ENCODE data around the gene TDG.
"Not testable (repeated sequence)": the region's sequence is repeated elsewhere in the genome, so short reads cannot be mapped to it uniquely, and the experiment has no call there.

Gene TDG

DNA sequence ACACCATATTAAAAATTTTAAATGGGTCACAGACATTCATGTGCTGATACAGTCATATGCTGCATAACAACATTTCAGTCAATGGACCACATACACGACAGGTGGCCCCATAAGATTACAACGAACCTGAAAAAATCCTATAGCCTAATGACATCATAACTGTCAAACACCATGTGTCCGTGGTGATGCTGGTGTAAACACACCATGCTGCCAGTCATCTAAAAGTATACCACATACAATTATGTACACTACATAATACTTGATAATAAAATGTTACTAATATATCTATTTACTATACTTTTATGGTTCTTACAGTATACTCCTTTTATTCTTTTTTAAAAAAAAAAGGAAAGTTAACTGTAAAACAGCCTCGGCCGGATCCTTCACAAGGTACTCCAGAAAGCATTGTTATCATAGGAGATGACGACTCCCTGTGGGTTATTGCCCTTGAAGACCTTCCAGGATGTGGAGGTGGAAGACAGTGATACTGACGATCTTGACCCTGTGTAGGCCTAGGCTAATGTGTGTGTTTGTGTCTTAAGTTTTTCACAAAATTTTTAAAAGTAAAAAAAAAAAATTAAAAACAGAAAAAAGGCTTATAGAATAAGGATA, 5.0 kb upstream of the TDG start:
- no peak for DNase-seq (ENCODE audit: low read depth)

DNA sequence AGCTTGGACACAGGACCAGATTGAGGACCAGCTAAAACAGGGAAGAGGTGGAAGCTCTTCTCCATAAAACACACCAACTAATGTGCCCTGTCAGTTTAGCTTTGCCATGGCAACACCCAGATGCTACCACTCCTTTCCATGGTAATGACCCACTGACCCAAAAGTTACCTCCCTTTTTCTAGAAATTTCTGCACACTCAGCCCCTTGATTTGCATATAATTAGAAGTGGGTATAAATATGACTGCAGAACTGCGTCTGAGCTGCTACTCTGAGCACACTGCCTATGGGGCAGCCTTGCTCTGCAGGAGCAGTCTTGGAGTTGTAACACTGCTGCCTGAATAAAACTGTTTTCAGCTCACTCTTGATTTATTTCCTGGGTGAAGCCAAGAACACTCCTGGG, 3.2 kb upstream of the TDG start:
- no peak for DNase-seq (ENCODE audit: low read depth)

DNA sequence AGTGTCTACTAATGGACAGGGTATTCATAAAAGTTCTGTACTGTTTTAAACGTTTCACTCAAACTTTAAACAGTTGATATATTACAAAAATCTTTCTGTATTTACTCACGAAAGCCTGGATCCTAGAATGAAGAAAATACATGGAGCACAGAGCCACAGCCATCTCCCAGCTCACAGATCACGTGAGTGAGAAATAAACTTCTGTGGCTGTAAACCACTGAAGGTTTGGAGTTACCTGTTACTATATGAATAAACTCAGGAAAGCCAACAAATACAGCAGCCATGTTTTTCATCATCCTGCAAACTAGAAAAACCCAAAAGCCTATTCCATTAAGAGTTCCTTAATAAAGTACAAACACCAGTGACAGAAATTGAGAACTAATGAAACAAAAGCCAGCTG, 867 bp upstream of the TDG start:
- no peak for DNase-seq (ENCODE audit: low read depth)

DNA sequence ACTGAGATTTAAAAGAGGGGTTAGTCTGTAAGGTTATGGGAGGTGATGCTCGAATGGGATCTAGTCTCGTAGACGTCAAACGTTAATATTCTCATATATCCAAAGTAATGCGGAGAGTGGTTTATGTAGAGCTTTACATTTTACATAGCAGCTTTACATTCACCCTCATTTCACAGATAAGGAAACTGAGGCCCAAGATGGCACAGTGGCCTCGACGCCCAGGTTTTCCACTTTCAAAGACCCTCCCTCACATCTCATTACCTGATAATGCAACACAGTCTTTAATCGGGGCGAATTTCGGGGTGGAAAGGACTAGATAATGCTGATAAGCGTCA, 450 bp upstream of the TDG start:
- DNase-seq (ENCODE audit: low read depth): no peak

DNA sequence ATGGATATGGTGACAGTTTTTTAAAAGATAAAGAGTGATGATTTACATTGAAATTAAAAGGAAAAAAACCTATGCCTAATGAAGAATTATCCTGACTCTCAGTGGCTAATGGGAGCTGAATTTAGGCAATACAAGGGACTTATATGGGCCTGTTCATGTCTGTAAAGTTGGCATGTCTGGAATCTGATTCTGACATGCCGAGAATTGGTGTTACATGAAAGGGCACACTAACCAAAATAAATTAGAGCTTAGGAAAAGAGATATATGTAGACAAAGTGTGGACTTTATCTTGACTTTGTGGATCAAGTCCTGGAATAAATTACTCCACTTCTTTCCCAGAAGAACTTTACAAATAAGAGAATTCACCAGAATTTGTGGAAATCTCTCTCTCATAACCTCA, 1.1 kb downstream of the TDG start:
- no peak for DNase-seq (ENCODE audit: low read depth)

DNA sequence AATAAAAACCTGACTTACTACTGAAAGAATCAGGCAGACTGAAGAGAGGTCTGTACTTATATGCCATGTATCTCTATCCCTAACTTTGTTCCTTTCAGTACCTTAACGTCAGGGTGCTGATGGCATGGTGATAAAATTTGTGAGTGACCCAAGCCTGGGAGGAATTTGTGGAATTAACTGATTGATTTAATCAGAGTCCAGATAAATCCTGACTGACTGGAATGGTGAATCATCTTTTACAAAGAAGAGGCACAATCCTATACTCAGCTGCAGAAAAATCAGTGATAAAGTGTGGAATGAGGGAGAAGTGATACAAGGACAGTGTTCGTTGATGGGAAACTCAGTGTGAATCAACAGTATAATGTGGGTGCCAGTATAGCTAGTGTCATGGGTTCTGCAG, 3.7 kb downstream of the TDG start:
- DNase-seq (ENCODE audit: low read depth): no peak

DNA sequence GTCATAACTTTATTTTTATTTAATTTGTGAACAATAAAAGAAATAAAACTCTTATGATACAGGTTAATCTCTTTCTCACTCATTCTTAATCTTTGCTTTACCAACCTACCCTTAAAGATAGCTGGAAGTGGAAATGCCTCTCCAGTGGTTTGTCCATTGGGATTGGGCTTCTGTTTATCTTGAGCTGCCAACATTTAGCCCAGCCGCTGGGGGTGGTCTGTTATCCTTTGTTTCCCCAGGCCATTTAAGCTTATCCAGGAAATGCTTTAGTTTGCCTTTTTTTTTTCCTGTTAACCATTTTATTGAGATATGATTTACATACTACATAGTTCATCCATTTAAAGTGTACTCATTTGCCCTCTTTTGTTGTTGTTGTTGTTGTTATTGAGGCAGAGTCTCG, 8.2 kb downstream of the TDG start:
- no peak for DNase-seq (ENCODE audit: low read depth)

DNA sequence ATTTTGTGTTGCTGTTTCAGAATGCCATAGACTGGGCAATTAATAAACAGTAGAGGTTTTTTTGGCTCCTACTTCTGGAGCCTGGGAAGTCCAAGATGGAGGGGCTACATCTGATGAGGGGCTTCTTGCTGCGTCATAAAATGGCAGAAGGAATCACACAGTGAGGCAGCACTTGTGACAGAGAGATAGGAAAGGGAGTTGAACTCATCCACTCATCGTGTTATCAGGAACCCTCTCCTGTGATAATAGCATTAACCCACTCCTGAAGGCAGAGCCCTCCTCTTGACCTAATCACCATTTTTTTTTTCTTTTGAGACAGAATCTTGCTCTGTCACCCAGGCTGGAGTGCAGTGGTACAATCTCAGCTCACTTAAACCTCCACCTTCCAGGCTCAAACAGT, 9.7 kb downstream of the TDG start:
- DNase-seq (ENCODE audit: low read depth): no peak

DNA sequence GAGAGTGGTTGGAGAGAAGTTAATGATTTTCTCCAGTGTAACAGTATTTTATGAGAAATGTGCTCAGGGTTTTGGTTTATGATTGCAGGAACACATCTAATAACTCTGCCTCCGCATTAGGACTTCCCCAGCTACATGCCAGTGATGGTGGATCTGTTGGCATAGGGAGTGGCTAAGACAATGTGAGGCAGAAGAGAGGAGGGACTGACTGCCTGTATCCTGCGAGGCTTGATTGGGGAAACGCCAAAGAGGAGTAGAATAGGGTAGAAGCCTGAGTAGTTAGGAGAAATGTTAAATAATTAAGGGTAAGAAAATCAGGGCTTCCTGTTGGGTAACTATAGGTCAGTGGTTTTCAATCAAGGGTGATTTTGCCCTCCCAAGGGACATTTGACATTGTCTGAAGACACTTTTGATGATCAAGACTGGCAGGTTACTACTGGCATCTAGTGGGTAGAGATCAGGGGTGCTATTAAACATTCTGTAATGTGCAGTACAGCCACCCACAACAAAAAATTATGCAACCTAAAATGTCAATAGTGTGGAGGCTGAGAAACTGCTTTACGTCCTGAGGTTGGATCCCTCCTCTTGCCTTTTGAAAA, 12.8 kb downstream of the TDG start:
- DNase-seq (ENCODE audit: low read depth): no peak

DNA sequence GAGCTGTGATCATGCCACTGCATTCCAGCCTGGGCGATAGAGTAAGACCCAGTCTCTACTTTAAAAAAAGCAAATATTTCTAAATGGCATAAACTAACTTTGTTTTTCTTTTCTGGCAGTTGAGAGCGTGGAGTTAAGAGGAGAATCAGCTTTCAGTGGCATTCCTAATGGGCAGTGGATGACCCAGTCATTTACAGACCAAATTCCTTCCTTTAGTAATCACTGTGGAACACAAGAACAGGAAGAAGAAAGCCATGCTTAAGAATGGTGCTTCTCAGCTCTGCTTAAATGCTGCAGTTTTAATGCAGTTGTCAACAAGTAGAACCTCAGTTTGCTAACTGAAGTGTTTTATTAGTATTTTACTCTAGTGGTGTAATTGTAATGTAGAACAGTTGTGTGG, 21.2 kb downstream of the TDG start:
- DNase-seq (ENCODE audit: low read depth): no peak

DNA sequence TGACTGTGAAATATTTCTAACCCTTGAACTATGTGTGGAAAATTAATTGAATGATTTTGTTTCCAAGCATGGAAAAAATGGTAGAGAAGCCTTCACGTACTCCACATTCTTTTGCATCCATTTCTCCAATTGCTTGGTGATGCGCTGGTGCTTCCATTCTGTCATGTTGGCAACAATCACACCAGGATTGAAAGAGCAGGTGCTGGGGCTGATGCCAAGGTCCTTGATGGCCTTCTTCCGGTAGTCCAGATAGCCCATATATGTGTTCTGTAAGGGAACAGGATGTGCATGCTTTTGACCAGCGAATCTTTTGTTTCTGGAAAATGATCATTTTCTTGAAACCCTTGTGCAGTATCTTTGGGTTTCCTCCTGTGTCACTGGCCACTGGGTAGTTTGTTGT, 28.6 kb downstream of the TDG start:
- DNase-seq (ENCODE audit: low read depth): no peak

DNA sequence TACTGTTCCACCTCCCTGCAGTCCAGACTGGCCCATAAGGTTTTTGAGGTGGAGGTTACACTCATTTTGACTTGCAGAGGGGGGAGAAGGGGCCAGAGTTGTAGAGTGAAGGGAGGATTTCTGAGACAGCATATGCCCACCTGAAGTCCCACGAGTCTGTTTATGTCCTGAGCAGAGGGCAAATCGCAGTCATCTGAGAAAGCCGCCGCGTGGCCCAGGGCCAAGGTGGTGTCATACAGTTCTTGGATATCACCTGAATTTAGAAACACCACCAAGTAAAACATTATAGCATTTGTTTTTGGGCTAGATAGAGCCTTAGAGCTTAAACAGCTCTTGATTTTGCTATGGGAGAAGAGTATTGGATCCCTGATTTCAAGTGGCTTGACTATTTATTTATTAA, 30.9 kb downstream of the TDG start:
- no peak for DNase-seq (ENCODE audit: low read depth)

DNA sequence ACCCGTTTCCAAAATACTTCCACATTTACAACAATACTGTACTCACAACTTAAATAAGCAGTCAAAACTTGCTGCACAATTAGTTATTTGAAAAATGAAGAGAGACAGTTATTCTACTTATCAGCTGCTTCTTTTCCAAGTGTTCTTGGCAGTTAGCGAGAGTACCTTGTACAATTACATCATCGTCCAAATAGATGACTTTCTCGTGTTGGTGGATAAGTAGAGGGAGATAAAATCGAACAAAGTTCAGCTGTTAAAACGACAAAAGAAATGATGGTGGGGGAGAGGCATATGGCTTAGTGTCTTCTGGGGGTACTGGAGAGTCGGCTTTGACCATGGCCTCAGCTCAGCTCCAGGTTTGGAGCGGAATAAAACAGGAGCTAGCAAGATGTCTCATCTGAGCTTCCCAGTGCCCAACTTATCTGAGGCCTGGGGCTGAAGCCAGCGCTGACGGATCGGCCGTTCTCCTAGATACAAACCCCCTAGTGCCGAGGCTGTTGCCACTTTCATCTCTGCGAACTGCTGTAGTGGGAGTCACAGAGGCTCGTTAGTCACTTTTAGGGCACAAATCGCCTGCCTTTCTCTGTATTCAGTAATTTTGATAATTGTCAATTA, 31.7 kb downstream of the TDG start:
- DNase-seq (ENCODE audit: low read depth): no peak

DNA sequence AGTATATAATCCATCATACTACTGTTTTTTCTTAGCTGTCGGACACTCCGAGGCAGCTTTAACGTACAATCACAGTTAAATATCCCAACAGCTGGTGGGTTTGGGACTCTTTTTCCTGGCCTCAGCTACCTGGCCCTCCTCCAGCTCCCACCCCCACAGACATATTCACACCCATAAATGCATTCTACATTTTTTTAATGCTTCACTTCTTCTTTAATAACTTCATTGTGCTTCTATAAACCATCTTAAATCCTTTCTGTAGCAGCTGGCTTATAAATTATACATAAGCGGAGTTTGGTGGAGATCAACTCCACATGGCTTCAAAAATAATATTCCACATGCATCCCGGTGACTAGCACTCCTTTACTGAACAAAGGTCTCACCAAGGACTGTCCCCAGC, 33.3 kb downstream of the TDG start:
- DNase-seq (ENCODE audit: low read depth): no peak

DNA sequence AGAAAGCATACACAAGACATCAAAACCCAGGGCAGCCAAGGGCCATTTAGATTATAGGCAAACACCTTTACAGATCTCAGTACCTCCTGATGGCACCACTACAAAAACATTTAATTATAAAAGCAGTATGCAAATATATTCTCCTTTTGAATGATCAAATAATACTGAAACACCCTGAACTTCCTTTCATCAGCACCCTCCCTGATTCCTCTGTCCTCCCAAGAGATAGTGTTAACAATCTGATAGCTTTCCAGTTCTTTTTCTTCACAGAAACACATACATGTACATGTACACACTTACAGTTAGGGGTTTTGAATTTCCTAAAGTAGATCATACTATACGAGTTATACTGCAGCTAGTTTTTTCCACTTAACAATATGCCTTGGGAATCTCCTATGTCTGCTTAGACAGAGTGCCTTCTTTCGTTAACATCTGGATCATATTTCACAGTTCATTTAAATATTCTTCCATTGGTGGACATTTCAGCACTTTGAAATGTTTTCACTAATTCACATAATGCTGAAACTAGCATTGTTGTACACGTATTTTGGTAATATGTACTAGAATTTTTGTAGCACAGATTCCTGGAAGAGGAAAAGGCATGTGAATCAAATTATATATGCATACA, 35.2 kb downstream of the TDG start:
- no peak for DNase-seq (ENCODE audit: low read depth)

DNA sequence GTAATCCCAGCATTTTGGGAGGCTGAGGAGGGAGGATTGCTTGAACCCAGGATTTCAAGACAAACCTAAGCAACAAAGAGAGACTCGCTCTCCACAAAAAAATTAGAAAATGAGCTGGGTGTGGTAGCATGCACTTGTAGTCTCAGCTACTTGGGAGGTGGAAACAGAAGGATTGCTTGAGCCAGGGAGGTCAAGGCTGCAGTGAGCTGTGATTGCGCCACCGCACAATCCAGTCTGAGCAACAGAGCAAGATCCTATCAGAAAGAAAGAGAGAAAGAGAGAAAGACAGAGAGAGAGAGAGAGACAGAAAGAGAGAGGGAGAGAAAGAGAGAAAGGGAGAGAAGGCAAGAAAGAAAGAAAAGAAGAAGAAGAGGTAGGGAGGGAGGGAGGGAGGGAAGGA, 37.0 kb downstream of the TDG start:
- DNase-seq (ENCODE audit: low read depth): no peak

DNA sequence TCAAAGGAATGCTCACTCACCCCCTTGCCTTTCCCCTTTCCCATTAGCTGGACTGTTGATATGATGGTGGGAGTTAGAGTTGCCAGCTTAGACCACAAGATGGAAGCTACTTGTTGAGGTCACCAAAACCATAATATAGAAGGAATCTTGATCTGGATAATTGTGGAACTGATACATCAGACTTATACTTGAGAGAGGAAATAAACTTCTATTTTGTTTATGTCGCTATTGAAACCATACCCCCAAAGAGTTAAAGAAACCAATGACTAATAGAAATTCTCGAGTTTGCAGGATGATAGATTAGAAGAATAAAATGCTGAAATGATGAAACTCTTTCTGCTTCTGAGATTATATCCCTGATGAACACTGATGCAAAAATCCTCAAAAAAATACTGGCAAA, 37.9 kb downstream of the TDG start:
- DNase-seq (ENCODE audit: low read depth): no peak

DNA sequence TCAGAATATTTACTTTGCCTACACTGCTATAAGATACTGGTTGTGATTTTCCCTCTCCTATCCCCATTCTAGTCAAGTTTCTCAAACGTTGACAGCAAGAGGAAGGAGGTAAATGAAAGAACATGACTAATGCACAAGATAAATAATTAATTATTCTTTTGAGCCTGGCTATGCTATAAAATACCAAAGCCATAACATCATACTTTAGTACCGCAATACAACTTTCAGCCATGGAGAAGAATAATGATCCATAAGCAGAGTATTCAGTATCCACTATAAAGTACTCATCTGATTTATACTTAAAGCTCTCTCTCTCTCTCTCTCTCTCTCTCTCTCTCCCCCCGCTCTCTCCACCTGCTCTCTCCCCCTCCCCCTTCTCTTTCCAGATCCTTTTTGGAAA, 41.3 kb downstream of the TDG start:
- no peak for DNase-seq (ENCODE audit: low read depth)

DNA sequence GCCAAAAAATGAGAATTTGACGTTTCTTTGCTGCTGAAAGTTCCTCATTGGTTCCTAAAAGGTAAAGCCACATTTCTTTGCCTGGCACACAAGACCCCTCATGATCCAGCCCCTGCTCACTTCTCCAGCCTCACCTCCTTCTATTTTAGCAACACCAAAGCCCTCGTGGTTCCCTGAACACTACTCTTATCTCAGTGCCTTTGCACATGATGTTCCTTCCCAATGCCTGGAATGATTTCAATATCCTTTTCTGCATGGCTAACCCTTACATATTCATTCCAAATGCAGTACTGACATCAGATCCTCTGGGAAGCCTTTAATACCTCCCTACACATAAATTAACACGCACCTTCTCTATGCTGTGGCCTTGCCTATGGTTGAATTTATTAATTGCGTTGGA, 44.4 kb downstream of the TDG start:
- no peak for DNase-seq (ENCODE audit: low read depth)

DNA sequence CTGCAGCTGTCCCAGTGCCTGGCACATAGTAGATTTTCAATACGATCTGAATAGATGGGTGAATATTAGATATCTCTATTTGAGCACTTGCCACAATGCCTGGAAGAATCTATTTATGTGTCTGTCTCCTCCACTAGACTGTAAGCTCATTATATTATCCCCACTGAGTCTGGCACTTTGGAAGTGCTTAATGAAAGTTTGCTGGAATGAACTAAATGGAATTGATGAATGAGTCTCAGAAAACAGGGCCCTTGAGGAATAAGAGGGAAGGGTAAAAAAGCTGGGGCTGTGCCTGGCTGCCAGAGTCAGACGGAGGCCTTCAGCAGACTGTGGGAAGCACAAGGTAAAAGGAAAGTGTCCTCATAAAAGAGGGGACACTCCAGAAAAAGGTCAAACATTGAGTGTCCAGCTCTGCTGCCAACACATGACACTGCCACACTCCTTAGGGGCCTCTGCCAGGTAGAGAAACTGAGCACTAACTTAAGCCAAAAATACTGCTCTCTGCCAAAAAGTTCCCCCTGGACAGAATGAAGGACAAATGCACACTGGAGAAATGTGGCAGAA, 45.0 kb downstream of the TDG start:
- no peak for DNase-seq (ENCODE audit: low read depth)

DNA sequence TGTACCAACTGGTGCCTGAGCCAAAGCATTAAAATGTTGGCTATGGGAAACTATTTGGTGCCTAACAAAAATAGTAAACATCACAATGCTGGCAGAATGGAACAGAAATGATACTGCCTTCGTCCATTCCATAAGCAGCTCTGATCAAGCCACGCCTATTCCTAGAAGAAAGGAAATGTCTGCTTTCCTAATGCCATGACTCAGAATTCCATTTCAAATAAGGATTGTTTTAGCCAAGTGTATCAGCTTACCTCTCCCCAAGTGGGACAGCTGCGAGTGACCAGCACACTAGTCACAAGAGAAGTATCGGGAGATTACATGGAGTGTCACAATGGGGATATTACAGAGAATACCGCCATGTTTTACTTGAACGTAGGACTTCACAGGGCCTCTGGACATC, 45.6 kb downstream of the TDG start:
- DNase-seq (ENCODE audit: low read depth): no peak

DNA sequence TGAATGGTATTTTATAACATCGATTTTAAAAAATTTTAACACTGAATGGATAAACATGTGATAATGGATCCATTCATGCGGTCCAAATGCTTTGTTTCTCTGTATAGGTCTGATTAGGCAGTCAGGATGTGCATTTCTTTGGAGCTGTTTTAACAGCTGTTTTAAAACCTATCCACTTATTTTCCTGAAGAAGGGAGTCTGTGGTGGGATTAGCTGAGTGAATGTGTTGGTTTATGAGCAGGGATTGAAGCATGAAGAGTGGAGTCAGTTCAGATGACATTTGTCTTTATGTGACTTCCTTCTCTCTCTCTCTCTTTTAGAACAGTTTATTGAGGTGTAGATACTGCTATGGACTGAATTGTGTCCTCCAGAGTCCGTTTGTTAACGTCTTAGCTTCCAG, 46.7 kb downstream of the TDG start:
- no peak for DNase-seq (ENCODE audit: low read depth)

DNA sequence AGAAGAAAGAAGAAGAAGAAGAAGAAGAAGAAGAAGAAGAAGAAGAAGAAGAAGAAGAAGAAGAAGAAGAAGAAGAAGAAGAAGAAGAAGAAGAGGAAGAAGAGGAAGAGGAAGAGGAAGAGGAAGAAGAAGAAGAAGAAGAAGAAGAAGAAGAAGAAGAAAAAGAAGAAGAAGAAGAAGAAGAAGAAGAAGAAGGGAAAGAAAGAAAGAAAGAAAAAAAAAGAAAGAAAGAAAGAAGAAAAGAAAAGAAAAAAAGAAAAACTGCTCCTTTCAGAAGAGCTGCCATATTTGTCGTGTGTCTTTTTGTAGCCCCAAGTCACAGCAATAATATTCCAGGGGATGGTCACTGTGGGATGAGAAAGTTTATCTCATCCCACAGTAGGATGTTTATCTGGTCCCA, 56.2 kb downstream of the TDG start:
- not testable (repeated sequence) for DNase-seq (ENCODE audit: low read depth)
